Lower lobe of right lung (tissue), 2 donors: ENCODE data around the gene PTPRM. TPM values are rescaled to one million over a fixed set of nuclear protein-coding genes. Genes with fewer than 3 reads are reported as not detected.

ENCODE experiments used
- ATAC-seq, 2 donors: fragments of 200-7000 bp; cut with Tn5 transposase; one replicate each; pipeline ENCODE4 v1.9.1; 2020 to 2022; ENCODE audit warnings: mild to moderate bottlenecking in 2 of 2, moderate library complexity in 2 of 2
- DNase-seq: peaks from one replicate; pipeline ENCODE4 v3.0.0-alpha.2; 2020
- H3K27ac ChIP-seq: fragments of 200-600 bp; one replicate; pipeline ENCODE4 v1.8.0; 2022
- H3K27me3 ChIP-seq: fragments of 200-600 bp; one replicate; pipeline ENCODE4 v1.8.0; 2022; ENCODE audit warnings: low read depth
- H3K36me3 ChIP-seq: fragments of 200-600 bp; one replicate; pipeline ENCODE4 v1.8.0; 2022; ENCODE audit warnings: mild to moderate bottlenecking
- H3K4me1 ChIP-seq: fragments of 200-600 bp; one replicate; pipeline ENCODE4 v1.8.0; 2022
- H3K4me3 ChIP-seq: fragments of 200-600 bp; one replicate; pipeline ENCODE4 v1.8.0; 2022; ENCODE audit warnings: mild to moderate bottlenecking
- H3K9me3 ChIP-seq: fragments of 200-600 bp; one replicate; pipeline ENCODE4 v1.8.0; 2022
- intact Hi-C: fragments of 100-400 bp; cut with DNase I; formaldehyde crosslinking; loops from one replicate; pipeline ENCODE4 v1.11.0; 2022
- total RNA-seq: library from RNA; stranded (reverse); fragmentation: NEBNext Ultra II Directional; extraction: Animal tissue kit (Norgen Biotek cat#: 25700); gene quantifications from one replicate; pipeline ENCODE4 v1.2.1, GENCODE V29; 2021
- TF ChIP-seq, protein P1 (sequence below): fragments of 200-600 bp; IDR thresholded peaks from one replicate; pipeline ENCODE4 v1.8.0; 2022; ENCODE audit warnings: antibody characterized with exemption, mild to moderate bottlenecking
- donor health status: DM: no; HTN: yes; CAD: no; lungs with severe emphysema.

PTPRM gene
- total RNA-seq, 1 donor from 2014 or later, result 85.2 TPM

DNA sequence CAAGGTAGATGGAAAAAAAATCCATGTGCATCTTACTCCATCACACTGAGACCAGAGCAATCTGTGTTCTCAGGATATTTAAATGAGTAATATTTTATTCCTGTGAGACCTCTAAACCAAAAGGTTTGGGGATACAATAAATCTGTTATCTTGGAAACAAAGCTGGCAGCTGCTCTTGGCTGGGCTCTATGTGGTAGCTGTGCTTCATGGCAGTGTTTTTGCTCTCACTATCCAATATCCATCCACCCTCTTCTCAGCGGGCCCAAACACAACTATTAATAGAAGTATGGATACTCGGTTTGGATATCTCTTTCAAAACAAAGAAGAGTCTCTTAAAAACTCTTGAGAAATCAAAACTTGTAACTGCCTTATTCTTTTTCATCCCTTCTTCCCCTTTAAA, 797.3 kb downstream of the PTPRM start:
- no peak overlapping the region for H3K27ac ChIP-seq
- no peak for DNase-seq
- TF ChIP-seq, protein P1, sequence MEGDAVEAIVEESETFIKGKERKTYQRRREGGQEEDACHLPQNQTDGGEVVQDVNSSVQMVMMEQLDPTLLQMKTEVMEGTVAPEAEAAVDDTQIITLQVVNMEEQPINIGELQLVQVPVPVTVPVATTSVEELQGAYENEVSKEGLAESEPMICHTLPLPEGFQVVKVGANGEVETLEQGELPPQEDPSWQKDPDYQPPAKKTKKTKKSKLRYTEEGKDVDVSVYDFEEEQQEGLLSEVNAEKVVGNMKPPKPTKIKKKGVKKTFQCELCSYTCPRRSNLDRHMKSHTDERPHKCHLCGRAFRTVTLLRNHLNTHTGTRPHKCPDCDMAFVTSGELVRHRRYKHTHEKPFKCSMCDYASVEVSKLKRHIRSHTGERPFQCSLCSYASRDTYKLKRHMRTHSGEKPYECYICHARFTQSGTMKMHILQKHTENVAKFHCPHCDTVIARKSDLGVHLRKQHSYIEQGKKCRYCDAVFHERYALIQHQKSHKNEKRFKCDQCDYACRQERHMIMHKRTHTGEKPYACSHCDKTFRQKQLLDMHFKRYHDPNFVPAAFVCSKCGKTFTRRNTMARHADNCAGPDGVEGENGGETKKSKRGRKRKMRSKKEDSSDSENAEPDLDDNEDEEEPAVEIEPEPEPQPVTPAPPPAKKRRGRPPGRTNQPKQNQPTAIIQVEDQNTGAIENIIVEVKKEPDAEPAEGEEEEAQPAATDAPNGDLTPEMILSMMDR, result no peak
- no peaks in the 10 kb centered on the region for H3K36me3 ChIP-seq
- no peaks in the 10 kb centered on the region for H3K27me3 ChIP-seq
- H3K9me3 ChIP-seq, result no peaks in the 10 kb centered on the region
- H3K4me3 ChIP-seq, result no peak overlapping the region
- peaks cover 5% of the 10 kb centered on the region for H3K4me1 ChIP-seq
- no peak for ATAC-seq
- intact Hi-C loops, result no loop called here

DNA sequence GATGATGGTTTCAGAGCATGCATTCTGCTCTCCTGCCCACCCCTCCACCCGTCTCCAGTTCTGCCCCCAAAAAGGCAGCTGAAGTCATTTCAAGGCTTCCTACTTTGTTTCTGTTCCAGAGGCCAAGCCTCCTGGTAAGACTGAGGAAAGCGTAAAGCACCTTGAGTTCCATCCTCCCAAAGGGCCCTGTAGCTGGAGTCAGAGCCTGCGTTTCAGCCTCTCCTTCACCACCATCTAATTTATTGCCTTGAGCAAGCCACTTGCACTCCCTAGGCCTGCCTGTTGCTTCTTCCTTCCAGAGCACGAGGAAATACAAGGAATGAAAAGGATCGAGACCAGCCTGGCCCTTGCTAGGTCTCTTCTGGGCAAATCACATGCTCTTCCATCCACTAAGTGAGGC, 797.9 kb downstream of the PTPRM start:
- Histone ChIP-seq H3K27ac (no peak overlapping the region), H3K4me1 (peaks cover 5% of the 10 kb centered on the region), H3K9me3 (no peaks in the 10 kb centered on the region), H3K27me3 (no peaks in the 10 kb centered on the region), H3K4me3 (no peak overlapping the region), H3K36me3 (no peaks in the 10 kb centered on the region)
- ATAC-seq (no peak), DNase-seq (no peak)
- intact Hi-C loops, result no loop called here
- TF ChIP-seq, protein P1, result no peak

DNA sequence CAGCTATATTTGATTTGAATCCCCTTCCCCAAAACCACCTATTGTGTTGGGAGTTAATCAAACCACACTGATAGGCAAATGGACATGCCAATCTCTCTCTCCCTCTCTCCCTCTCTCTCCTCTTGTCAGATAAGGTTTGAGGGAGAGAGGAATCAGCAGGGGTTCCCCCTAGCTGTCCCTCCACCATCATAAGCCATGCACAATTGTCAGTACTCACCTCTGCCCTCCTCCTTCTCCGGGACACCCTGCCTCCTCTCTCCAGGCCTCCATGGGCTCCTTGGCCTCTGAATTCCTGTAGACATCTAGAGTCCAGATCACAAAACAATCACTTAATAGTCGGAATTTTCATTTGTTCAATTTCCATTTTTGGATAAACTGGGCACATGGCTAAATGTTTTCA, 798.4 kb downstream of the PTPRM start:
- Histone ChIP-seq H3K36me3 (no peaks in the 10 kb centered on the region), H3K4me3 (no peak overlapping the region), H3K4me1 (peaks cover 5% of the 10 kb centered on the region), H3K27me3 (no peaks in the 10 kb centered on the region), H3K9me3 (no peaks in the 10 kb centered on the region), H3K27ac (no peak overlapping the region)
- TF ChIP-seq, protein P1, result no peak
- intact Hi-C loops, result no loop called here
- ATAC-seq, result no peak
- DNase-seq, result no peak

DNA sequence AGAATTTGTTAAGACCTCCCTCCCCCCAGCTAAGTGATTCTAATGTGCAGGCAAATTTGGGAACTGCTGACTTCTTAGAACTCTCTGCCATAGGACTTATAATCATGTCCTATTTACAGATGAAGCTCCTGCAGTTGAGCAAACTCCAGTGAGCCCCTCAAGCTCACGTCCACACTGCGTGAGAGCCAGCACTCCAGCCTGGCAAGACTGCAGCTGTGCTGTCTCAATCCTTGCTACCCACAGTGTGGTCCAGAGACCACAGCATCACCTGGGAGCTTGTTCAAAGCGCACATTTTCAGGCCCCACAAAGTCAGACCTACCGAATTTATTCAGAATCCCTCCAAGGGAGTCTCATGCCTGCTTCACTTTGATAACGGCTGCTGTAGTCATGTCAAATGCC, 799.0 kb downstream of the PTPRM start:
- no peak overlapping the region for H3K27ac ChIP-seq
- ATAC-seq, result peak in 1 of 2 donors; percentile 10
- TF ChIP-seq, protein P1, result no peak
- no peak overlapping the region for H3K4me3 ChIP-seq
- DNase-seq, result no peak
- no peaks in the 10 kb centered on the region for H3K9me3 ChIP-seq
- H3K36me3 ChIP-seq, result no peaks in the 10 kb centered on the region
- intact Hi-C loops, result no loop called here
- H3K27me3 ChIP-seq, result no peaks in the 10 kb centered on the region
- peaks cover 5% of the 10 kb centered on the region for H3K4me1 ChIP-seq

DNA sequence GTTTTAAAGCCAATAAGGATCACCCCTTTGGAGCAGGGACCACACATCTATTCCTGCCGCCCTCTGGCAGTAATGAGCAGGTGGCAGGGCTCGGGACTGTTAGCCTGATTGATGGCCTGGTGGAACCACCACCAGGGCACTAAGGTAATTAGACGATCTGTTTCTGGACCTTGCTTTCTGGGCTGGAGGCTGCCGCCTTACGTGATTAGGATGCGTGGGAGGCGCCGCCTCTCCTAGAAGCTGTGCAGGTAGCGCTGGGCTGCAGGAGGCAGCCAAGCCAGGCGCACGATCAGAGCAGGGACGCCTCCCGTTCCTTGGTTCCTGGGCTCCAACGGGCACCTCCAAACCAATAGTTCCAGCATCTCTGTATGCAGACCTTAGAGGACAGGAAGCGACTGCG, 799.5 kb downstream of the PTPRM start:
- Histone ChIP-seq H3K9me3 (no peaks in the 10 kb centered on the region), H3K27ac (no peak overlapping the region), H3K27me3 (no peaks in the 10 kb centered on the region), H3K36me3 (no peaks in the 10 kb centered on the region), H3K4me3 (no peak overlapping the region), H3K4me1 (peaks cover 5% of the 10 kb centered on the region)
- TF ChIP-seq, protein P1, result no peak
- intact Hi-C loops, result no loop called here
- ATAC-seq (peak in 1 of 2 donors; percentile 10), DNase-seq (no peak)
